Measurements from ENCODE around the gene REXO5.
"Not testable (repeated sequence)": the region's sequence is repeated elsewhere in the genome, so short reads cannot be mapped to it uniquely, and the experiment has no call there.

The REXO5 gene

GRCh38 chr16:20806168-20807050 lies at the start of gene REXO5, which contains the start of gene ERI2:
Gene REXO5, plus strand, starts transcription at chr16:20806527. Its CDS starts 427 bp downstream, at chr16:20806954.
Gene ERI2, minus strand, starts transcription at chr16:20806472. Its CDS starts 42 bp downstream, at chr16:20806430.
- peak; percentile 91 for DNase-seq

GRCh38 chr16:20760346-20760745 lies 46.0 kb upstream of the REXO5 start:
- no peak for DNase-seq

GRCh38 chr16:20761175-20761574 lies 45.2 kb upstream of the REXO5 start:
- DNase-seq, result no peak

DNA sequence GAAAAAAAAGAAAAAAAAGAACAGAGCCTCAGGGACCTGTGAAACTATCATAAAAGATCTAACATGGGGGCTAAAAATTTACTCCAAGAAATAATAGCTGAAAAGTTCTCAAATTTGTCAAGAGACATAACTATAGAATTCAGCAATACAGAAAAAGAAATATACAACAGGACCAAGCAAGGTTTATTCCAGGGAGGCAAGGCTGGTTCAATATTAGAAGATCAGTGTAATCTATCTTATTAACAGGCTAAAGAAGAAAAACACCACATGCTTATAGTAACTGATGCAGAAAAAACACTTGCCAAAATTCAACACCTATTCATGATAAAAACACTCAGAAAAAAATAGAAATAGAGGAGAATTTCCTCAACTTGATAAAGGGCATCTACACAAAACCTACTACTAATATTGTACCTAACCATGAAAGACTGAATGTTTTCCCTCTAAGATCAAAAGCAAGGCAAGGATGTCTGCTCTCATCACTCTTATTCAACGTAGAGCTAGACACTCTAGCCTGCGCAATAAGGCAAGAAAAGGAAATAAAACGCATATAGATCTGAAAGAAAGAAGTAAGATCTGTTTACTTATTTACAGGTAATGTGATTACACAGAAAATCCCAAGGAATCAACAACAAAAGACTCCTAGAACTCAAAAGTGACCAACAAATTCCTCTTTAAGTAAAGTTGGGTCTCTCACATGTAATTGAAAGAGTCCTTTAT lies 43.8 kb upstream of the REXO5 start:
- no peak for DNase-seq

GRCh38 chr16:20763461-20764232 lies 42.7 kb upstream of the REXO5 start, which contains the start of gene ACSM3:
Gene ACSM3, plus strand, starts transcription at chr16:20764014. Its CDS starts 6,021 bp downstream, at chr16:20770035.
- DNase-seq, result peak; percentile 84

DNA sequence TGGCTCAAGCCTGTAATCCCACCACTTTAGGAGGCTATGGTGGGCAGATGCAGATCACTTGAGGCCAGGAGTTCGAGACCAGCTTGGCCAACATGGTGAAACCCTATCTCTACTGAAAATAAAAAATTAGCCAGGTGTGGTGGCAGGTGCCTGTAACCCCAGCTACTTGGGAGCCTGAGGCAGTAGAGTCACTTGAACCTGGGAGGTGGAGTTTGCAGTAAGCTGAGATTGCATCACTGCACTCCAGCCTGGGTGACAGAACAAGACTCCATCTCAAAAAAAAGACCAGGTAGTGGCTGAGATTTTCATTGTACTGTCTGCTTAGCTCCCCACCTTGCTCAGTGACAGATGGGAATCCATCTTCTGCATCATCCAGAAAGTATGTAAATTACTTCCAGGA lies 41.9 kb upstream of the REXO5 start:
- DNase-seq, result not testable (repeated sequence)

DNA sequence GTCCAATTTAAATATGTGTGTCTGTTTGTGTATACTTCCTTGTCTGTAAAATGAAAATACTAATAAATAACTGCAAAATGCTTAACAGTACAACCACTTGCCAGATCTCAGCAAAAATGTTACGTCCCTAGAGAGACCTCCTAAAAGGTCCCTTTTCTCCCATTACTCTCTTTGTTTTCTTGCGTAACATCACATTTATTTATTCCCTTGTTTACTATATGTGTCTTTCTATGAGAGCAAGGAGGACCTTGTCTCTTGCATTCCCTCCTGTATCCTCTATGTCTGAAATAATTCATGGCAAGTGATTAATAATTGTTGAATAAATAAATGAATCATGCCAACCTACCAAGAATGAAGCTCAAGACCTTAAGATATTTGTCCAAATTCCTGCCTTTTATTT lies 40.6 kb upstream of the REXO5 start:
- DNase-seq, result no peak

DNA sequence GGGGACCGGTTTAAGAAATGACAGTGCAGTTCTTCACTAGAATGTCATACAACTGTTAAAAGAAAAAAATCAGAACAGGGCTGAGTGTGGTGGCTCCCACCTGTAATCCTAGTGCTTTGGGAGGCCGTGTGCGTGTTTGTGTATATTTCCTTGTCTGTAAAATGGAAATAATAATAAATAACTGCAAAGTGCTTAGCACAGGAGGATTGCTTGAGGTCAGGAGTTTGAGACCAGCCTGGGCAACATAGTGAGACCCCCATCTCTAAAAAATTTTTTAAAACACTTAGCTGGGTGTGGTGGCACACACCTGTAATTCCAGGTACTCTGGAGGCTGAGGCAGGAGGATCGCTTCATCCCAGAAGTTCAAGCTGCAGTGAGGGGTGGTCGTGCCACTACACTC lies 40.0 kb upstream of the REXO5 start:
- no peak for DNase-seq

DNA sequence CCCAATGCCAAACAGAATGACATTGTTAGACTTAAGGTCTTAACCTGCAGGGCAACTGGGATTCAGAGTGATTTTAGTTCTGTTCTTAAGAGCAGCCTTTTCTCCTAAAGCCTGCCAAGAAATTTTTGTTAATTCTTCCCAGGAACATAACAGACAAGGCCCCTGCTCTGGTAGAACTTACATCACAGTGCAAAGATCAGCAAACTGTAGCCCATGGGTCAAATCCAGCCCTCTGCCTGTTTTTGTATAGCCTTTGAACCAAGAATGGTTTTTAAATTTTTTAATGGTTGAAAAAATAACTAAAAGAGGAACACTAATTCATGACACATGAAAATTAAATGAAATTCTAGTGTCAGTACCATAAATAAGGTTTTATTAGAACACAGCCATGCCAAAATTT lies 38.8 kb upstream of the REXO5 start:
- no peak for DNase-seq

GRCh38 chr16:20768121-20768520 lies 38.2 kb upstream of the REXO5 start:
- no peak for DNase-seq

- no peak for DNase-seq
Measured at GRCh38 chr16:20768818-20769217, 37.5 kb upstream of the REXO5 start.

DNA sequence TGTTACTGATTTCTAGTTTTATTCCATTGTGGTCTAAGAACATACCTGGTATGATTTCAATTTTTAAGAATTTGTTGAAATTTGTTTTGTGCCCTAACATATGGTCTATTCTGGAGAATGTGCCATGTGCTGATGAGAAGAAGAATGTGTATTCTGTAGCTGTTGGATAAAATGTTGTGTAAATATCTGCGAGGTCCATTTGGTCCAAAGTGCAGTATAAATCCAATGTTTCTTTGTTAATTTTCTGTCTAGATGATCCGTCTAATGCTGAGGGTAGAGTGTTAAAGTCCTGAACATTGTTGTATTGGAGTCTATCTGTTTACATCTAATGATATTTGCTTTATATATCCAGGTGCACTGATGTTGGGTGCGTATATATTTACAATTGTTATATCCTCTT lies 32.6 kb upstream of the REXO5 start:
- DNase-seq, result no peak

- DNase-seq, result peak; percentile 83
Measured at GRCh38 chr16:20774703-20775362, 31.5 kb upstream of the REXO5 start.

DNA sequence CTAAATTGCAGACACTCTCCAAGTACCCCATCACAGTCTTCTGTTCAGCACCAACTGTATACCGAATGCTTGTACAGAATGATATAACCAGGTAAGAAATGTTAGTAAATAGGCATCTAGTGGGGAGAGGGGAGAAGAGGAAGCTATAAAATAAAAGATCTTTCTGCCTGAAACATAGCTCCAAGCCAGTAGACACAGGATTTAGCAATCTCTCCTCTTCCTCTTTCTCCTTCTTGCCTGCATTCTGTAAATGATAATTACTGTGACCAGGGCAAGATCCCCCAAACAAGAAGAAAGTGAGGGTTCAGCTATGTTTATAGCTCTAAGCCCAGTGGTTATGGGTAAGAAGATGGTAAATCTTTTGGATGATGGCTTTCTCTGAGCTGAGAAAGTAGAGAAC lies 24.6 kb upstream of the REXO5 start:
- DNase-seq, result no peak

DNA sequence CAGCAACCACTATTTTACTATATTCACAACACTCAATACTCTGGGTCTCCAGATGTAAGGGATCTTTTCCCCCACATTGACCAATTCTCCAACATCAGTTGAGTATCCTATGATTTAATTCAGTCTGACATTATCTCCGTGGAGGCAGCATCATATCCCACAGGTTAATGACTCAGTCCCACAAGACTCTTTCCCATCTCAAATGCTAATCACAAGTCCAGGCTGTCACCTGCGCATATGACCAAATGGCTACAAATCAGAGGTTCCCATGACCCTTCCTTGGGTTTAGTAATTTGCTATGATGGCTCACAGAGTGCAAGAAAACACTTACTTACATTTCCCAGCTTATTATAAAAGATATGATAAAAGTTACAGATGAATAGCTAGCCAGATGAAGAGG lies 23.9 kb upstream of the REXO5 start:
- DNase-seq, result no peak

GRCh38 chr16:20784204-20784603 lies 22.1 kb upstream of the REXO5 start:
- no peak for DNase-seq

GRCh38 chr16:20789130-20789529 lies 17.2 kb upstream of the REXO5 start:
- no peak for DNase-seq

- DNase-seq, result no peak
Measured at GRCh38 chr16:20791923-20792612, 14.3 kb upstream of the REXO5 start.

DNA sequence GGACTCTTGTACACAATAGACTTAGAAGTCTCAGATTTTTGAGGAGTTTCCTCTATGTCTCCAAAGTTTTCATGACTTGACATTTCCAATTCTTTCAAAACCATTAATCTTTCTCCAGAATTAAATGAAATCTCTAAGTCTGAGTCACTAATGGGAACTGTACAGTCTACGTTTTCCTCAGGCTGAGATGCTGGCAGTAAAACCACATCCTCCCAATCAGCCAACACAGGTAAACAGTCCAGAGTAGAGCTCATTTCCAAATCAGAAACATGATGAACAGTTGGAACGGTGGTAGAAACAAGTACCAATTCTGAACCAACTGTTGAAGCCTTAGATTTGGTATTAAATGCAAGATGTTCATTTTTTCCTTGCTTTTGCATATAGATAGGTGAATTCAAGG lies 8.0 kb upstream of the REXO5 start:
- DNase-seq, result no peak

GRCh38 chr16:20799599-20799998 lies 6.7 kb upstream of the REXO5 start:
- DNase-seq, result no peak

DNA sequence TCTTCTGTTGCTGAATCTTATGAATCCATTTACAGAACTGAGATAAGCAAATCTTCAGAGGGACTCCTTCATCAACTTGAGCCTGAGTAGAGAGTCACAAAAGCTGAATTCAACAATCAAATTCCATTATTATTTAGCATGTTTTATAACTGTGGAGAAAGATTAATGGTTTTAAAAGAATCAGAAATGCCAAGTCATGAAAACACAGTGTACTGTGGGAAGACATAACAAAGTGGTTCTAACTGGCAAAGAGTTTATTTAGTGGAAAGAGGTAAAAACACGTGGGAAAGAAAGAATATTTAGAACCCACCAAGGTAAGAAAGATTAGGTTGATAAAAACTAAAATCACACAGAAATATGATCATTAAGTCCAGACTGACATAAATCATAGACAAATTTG lies 5.0 kb upstream of the REXO5 start:
- DNase-seq, result no peak

DNA sequence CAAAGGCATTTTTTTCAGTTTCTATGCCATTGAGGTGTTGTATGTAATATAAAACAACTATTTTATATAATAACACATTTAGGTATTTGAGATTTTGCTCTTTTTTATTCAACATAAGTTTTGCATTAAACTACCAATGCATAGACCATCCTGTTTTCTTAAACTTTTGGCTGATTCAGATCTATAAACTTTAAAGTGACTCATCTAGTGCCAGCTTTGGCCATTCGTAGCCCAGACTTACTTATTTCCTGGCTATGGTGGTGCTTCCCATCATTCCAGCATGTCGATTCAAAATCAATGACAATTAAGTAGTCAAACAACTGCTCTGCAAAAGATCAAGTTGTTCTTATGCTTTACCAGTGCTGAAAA lies 3.2 kb upstream of the REXO5 start:
- DNase-seq, result no peak
